Measurements from ENCODE around the gene CTNND1. TPM values are rescaled to one million over a fixed set of nuclear protein-coding genes. Genes with fewer than 3 reads are reported as not detected.

CTNND1 gene
- total and polyA plus RNA-seq, 9 donors: 40.3 to 153 (median 119) TPM

- DNase-seq: no peak
- Histone ChIP-seq H3K27me3 (no peaks in the 10 kb centered on the region), H3K9me3 (no peaks in the 10 kb centered on the region), H3K27ac (no peak overlapping the region), H3K4me3 (no peak overlapping the region), H3K4me1 (ENCODE audit: insufficient read depth) (no peaks in the 10 kb centered on the region), H3K36me3 (no peaks in the 10 kb centered on the region)
- TF ChIP-seq CTCF (IDR thresholded peaks at IDR 0.05) (no peak), EP300 (IDR thresholded peaks at IDR 0.05) (no peak), POLR2A (IDR thresholded peaks at IDR 0.05) (no peak)
- intact Hi-C loops (cut with DNase I): loop anchor here in 1 of 4 donors (10.0 kb wide), 1 partner anchor 48 kb away; the partner anchor contains the start of gene SELENOH
Observed at GRCh38 chr11:57792870-57793269, 31.3 kb downstream of the CTNND1 start.

- Histone ChIP-seq H3K36me3 (no peaks in the 10 kb centered on the region), H3K27ac (no peak overlapping the region), H3K27me3 (no peaks in the 10 kb centered on the region), H3K4me3 (no peak overlapping the region), H3K9me3 (no peaks in the 10 kb centered on the region), H3K4me1 (ENCODE audit: insufficient read depth) (peaks cover 2% of the 10 kb centered on the region)
- TF ChIP-seq CTCF (IDR thresholded peaks at IDR 0.05) (no peak), EP300 (IDR thresholded peaks at IDR 0.05) (no peak), POLR2A (IDR thresholded peaks at IDR 0.05) (no peak)
- 36 to 45% (median 44%) methylated on average over 8 of the region's 8 CpGs for WGBS, 3 donors
- intact Hi-C loops (cut with DNase I): loop anchor here in 1 of 4 donors (10.0 kb wide), 1 partner anchor 49 kb away; the partner anchor contains the start of gene SELENOH
- DNase-seq: no peak
Observed at GRCh38 chr11:57793351-57794115, 31.9 kb downstream of the CTNND1 start.

GRCh38 chr11:57798905-57799559 is 37.4 kb downstream of the CTNND1 start:
- H3K36me3 ChIP-seq: no peaks in the 10 kb centered on the region
- peaks cover 3% of the 10 kb centered on the region for H3K4me1 ChIP-seq (ENCODE audit: insufficient read depth)
- TF ChIP-seq EP300 (IDR thresholded peaks at IDR 0.05): no peak
- no peak for TF ChIP-seq POLR2A (IDR thresholded peaks at IDR 0.05)
- TF ChIP-seq CTCF (IDR thresholded peaks at IDR 0.05): no peak
- no peak overlapping the region for H3K4me3 ChIP-seq
- no peaks in the 10 kb centered on the region for H3K9me3 ChIP-seq
- H3K27ac ChIP-seq: peak overlapping the region in 1 of 2 donors; percentile 32
- DNase-seq: peak in 2 of 5 donors; percentile 45 to 47
- WGBS, 3 donors: 4 to 13% (median 10%) methylated on average over 1 of the region's 1 CpG
- no peaks in the 10 kb centered on the region for H3K27me3 ChIP-seq
- intact Hi-C loops (cut with DNase I): loop anchor here in 1 of 4 donors (10.0 kb wide), 1 partner anchor 54 kb away; the partner anchor contains the start of gene SELENOH

- H3K4me1 ChIP-seq (ENCODE audit: insufficient read depth): peaks cover 3% of the 10 kb centered on the region
- H3K27ac ChIP-seq: no peak overlapping the region
- H3K27me3 ChIP-seq: no peaks in the 10 kb centered on the region
- no peaks in the 10 kb centered on the region for H3K36me3 ChIP-seq
- DNase-seq: no peak
- TF ChIP-seq POLR2A (IDR thresholded peaks at IDR 0.05) (no peak), CTCF (IDR thresholded peaks at IDR 0.05) (peak; percentile 76 to 88 (median 81))
- no peak overlapping the region for H3K4me3 ChIP-seq
- WGBS, 3 donors: 48 to 53% (median 53%) methylated on average over 4 of the region's 4 CpGs
- intact Hi-C loops (cut with DNase I): loop anchor here in 2 of 4 donors (5.0 to 10.0 kb wide), 2 partner anchors 38 to 46 kb away; partner anchors contain the start of genes BTBD18 (in 1 of the 2) and CTNND1 (in 1 of the 2)
- H3K9me3 ChIP-seq: no peaks in the 10 kb centered on the region
Observed at GRCh38 chr11:57800444-57801182, 39.0 kb downstream of the CTNND1 start.

All from ovary (tissue), 9 donors.